ENCODE data around the gene PPIC.
A peak's percentile ranks its signal among the peaks of the same experiment; 100 is the strongest.
"Not testable (repeated sequence)": the region's sequence is repeated elsewhere in the genome, so short reads cannot be mapped to it uniquely, and the experiment has no call there.

PPIC gene

DNA sequence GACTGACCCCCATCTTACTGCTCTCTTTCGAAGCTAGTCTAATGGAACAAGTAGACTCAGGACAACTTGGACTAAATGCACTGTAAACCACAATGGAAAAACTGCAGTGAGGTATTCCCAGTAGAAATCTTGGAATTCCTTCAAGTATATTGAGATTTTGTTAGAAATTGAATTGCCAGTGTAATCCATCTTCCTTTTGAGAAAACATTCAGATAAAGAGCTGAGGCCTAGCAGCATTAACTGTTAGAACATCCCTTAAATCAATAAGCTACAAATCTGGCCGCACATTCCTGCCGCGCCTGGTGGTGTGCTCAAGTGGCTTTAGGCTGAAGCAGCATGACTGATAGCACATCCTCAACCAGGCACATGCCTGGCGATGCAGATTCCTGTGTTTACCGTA is 29.3 kb downstream of the PPIC start:
- DNase-seq = no peak

DNA sequence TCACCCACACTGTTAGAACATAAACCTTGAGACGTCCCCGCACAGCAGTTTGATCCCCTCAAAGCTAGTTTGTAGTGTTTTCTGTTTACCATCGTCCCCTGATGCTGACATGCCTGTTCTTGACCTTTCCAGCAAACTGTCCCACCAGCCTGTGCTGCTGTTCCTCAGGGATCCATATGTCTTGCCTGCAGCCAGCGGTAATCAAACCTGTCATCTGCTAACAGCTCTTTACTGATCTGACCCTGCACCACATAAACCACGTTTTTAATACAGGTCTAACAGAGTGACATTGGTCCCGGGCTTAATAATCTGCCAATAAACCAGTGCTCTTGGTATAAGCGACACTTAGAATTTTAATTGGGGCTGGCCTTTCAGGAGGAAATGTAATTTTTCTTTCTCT is 34.7 kb downstream of the PPIC start:
- DNase-seq = no peak

DNA sequence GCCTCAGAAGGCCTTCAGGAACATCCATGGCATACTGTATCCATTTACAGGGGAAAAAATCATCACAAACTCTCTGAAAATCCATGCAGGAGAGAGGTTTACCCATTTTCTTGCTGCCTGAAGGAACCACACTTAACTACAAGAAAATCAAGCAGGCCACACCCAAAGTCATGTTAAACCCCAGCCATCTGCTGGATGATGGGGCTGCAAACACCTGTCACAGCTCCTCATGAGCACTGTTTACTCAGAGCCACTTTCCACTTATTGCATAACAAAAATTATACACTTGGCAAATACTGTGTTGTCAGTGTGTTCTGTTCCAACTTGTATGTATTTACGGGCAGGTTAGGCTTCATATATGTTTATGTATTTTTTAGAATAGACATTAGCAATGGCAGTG is 35.8 kb downstream of the PPIC start:
- no peak for DNase-seq

DNA sequence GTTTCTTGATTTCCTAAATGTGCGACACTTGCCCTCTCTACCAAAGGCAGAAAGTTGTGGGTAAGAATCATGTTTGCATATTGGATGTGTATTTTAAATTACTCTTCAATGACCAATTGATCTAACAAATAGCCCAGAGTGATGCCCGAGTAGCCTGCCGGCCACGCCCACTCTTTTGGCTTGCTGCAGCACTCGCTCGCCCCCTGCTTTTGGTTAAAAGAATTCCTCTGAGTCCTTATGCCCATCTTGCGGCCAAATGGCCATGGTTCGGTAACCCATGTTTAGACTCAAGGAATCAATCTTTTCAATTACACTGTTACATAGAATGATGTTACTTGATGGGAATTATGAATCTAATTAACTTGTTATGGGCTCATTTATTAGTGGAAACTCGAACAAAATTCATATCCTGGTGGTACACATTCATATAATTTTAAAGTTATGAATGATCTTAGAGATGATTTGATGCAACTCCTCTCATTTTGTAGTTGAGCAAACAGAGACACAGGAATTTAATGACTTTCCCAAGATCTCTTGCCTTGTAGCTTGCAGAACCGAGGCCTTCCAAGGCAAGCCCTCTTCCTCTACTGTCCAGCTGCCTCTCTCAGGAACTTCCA is 36.5 kb downstream of the PPIC start:
- DNase-seq = peak; percentile 13 to 34

- no peak for DNase-seq
These were observed 39.2 kb downstream of the PPIC start for GRCh38 chr5:122997294-122997693.

- DNase-seq = no peak
These were observed 40.4 kb downstream of the PPIC start for GRCh38 chr5:122996091-122996490.

DNA sequence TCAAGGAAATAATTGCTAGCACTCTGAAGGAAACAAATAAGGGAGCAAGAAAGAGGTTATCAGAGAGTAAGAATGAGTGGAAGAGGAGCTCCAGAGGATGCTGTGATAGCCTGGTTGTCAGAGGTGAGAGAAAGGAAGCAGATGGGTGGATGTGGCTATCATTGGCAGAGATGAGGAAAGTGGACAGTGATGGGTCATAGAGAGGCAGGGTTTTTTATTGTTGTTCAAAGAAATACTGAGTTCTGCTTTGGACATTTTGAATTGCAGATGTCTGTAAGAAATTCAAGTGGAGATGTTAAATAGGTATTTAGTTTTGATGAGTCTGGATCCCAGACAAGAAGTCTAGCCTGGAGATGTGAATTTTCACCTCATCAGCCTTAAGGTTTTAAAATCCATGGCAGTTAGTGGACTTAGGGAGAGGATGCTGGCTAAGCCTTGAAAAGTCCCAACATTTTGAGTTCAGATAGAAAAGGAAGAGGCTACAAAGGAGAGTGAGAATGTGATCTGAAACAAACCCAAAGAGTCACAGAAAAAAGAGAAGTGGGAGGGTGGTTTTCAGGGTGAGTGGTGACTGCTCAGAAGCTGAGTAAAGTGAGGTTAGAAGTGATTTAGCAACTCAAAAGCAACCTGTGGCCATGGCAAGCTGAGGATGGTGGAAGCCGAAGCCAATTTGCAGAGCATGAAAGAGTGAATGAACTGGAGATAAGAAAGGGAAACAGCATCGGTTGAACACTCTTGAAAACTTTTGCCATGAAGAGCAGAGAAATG is 50.4 kb downstream of the PPIC start:
- no peak for DNase-seq

DNA sequence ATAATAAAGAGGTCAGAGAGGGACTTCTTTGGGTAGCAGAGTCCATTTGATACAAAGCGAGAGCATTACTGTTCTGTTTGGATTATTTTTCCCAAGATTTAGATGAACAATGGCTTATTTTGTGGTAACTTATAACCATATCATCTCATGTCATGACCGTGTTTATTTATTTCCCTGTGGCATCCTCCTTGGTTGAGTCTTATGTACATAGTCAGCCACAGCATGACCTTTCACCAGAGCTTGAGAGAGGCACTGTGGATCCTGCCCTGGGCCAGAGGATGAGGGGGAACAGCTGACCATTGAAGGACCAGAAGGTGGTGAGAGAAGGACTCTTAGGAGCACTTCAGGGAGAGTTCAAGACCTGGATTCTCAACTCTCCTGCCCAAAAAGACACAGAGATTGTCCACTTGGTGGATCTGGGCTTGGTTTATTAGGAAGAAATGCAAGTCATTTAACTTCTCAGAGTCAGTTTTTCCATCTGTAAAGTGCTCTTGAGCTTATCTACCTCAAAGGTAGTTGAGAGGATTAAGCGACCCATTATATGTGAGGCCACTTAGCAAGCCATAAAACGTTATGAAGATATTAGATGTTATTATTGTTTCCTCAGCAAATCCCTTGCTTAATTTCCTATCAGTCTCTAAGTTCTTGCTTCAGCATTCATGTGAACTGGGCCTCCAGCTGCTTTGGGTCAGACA is 51.4 kb downstream of the PPIC start:
- no peak for DNase-seq

- no peak for DNase-seq
These were observed 52.1 kb downstream of the PPIC start for GRCh38 chr5:122984425-122984824.

GRCh38 chr5:122982376-122982775 is 54.1 kb downstream of the PPIC start:
- no peak for DNase-seq

GRCh38 chr5:122981846-122982245 is 54.7 kb downstream of the PPIC start:
- no peak for DNase-seq

GRCh38 chr5:122978644-122979297 is 57.8 kb downstream of the PPIC start:
- DNase-seq = no peak

GRCh38 chr5:122978068-122978467 is 58.5 kb downstream of the PPIC start:
- no peak for DNase-seq

DNA sequence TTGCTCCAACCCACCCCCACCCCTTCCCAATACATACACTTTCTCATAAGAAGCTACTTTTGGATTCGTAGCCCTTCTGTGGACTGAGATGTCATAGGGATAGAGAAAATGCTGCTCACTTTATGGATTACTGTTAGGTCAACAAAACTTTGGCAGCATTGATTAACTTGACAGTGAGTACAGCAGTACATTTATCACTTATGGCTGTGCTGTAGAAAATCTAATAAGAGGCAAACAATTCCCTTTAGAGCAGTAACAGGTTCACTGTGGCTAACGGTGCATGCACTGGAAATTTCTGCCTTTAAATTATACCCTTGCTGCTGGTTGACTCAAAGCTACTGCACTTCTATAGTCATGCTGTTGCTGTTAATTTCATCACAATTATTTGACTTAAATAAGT is 59.2 kb downstream of the PPIC start:
- DNase-seq = no peak

DNA sequence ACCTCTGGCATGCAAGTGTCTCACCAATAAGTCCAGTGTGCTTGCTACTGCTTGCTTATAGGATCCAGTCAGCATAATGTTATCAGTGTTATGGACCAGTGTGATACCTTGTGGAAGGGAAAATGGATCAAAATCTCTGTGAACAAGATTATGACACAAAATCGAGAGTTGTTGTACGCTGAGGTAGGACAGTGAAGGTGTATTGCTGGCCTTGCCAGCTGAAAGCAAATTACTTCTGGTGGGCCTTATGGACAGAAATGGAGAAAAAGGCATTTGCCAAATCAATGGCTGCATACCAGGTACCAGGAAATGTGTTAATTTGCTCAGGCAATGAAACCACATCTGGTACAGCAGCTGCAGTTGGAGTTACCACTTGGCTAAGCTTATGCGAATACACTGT is 62.3 kb downstream of the PPIC start:
- not testable (repeated sequence) for DNase-seq

DNA sequence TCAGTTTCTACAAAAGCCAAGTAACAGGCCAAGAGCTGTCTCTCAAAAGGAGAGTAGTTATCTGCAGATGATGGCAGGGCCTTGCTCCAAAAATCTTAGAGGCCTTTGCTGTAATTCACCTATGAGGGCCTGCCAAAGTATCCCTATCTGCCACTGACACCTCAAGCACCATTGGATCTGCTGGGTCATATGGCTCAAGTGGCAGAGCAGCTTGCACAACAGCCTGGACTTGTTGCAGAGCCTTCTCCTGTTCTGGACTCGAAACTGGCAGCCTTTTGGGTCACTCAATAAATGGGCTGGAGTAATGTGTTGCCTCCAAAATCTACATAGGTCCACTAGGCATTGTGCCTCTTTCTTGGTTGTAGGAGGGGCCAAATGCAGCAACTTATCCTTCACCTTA is 62.8 kb downstream of the PPIC start:
- DNase-seq = not testable (repeated sequence)

Data from CD4-positive, alpha-beta T cell treated with Interleukin-4 for 1 hour (primary cell).